Measurements from ENCODE around the gene PCDHGB6.
A peak's percentile ranks its signal among the peaks of the same experiment; 100 is the strongest.
"Not testable (repeated sequence)": the region's sequence is repeated elsewhere in the genome, so short reads cannot be mapped to it uniquely, and the experiment has no call there.

PCDHGB6 gene

DNA sequence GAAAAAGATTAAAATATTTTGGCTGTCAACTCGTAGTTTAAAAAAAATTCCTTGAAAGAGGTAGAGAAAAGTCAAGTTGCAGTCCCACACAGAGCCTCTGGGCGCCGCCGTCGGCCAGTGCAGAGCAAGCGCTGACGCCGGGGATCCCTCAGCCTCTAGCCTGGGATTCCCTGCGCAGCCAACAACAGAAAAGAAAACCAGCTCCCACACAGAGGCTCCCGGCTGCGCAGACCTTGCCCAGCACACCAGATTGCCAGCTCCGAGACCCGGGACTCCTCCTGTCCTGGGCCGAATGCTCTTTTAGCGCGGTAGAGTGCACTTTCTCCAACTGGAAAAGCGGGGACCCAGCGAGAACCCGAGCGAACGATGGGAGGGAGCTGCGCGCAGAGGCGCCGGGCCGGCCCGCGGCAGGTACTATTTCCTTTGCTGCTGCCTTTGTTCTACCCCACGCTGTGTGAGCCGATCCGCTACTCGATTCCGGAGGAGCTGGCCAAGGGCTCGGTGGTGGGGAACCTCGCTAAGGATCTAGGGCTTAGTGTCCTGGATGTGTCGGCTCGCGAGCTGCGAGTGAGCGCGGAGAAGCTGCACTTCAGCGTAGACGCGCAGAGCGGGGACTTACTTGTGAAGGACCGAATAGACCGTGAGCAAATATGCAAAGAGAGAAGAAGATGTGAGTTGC is 9.8 kb downstream of the PCDHGB6 start, which contains the start of gene PCDHGB7:
Gene PCDHGB7, plus strand, starts transcription at position 184 of the 679 bp plus-strand sequence. Its CDS starts 183 bp downstream, at position 367.
- peak within 1 kb of the TSS; percentile 47 for H3K4me3 ChIP-seq (ENCODE audit: low read length)
- TF ChIP-seq, protein P1, sequence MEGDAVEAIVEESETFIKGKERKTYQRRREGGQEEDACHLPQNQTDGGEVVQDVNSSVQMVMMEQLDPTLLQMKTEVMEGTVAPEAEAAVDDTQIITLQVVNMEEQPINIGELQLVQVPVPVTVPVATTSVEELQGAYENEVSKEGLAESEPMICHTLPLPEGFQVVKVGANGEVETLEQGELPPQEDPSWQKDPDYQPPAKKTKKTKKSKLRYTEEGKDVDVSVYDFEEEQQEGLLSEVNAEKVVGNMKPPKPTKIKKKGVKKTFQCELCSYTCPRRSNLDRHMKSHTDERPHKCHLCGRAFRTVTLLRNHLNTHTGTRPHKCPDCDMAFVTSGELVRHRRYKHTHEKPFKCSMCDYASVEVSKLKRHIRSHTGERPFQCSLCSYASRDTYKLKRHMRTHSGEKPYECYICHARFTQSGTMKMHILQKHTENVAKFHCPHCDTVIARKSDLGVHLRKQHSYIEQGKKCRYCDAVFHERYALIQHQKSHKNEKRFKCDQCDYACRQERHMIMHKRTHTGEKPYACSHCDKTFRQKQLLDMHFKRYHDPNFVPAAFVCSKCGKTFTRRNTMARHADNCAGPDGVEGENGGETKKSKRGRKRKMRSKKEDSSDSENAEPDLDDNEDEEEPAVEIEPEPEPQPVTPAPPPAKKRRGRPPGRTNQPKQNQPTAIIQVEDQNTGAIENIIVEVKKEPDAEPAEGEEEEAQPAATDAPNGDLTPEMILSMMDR (conservative IDR thresholded peaks at IDR 0.05; ENCODE audit: low read depth, low read length): peak; percentile 86
- DNase-seq (ENCODE audit: low read depth): not testable (repeated sequence)

DNA sequence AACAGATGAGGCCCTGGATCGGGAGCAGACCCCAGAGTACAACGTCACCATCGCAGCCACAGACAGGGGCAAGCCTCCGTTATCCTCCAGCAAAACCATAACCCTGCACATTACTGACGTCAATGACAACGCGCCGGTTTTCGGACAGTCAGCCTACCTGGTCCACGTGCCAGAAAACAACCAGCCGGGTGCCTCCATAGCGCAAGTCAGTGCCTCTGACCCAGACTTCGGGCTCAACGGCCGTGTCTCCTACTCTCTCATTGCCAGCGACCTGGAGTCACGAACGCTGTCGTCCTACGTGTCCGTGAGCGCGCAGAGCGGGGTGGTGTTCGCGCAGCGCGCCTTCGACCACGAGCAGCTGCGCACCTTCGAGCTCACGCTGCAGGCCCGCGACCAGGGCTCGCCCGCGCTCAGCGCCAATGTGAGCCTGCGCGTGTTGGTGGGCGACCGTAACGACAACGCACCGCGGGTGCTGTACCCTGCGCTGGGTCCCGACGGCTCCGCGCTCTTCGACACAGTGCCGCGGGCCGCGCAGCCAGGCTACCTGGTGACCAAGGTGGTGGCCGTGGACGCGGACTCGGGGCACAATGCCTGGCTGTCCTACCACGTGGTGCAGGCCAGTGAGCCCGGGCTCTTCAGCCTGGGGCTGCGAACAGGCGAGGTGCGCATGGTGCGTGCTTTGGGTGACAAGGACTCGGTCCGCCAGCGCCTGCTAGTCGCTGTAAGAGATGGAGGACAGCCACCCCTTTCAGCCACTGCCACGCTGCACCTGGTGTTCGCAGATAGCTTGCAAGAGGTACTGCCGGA is 11.5 kb downstream of the PCDHGB6 start:
- DNase-seq (ENCODE audit: low read depth): no peak
- TF ChIP-seq, protein P1 (conservative IDR thresholded peaks at IDR 0.05; ENCODE audit: low read depth, low read length): no peak

DNA sequence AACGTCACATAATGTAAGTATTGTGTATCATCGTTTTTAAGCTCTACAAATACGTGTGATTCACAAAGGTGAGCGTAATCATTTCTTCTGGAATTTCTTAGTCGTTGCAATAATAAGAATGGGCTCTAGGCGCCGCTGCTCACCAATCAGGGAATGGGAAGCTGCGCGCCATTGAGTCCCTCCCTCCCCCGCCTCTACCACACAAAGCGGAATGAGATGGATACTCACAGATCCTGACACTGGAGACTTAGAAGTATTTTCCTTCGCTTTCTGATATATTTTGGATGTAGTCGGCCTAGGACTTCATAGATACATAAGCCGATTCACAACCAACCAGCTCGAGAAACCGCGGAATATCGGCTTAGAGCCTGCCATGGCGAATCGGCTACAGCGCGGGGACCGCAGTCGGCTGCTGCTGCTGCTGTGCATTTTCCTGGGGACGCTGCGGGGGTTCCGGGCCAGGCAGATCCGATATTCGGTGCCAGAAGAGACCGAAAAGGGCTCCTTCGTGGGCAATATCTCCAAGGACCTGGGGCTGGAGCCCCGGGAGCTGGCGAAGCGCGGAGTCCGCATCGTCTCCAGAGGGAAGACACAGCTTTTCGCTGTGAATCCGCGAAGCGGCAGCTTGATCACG is 13.2 kb downstream of the PCDHGB6 start, which contains the start of gene PCDHGA11:
Gene PCDHGA11, plus strand, starts transcription at position 197 of the 634 bp plus-strand sequence. Its CDS starts 177 bp downstream, at position 374.
- no peak for DNase-seq (ENCODE audit: low read depth)
- TF ChIP-seq, protein P1 (conservative IDR thresholded peaks at IDR 0.05; ENCODE audit: low read depth, low read length): peak; percentile 62
- H3K4me3 ChIP-seq (ENCODE audit: low read length): peak within 1 kb of the TSS; percentile 53

More for the DNA sequence above, 11.5 kb downstream of the PCDHGB6 start:
- no peak overlapping the region for H3K4me3 ChIP-seq (ENCODE audit: low read length)

DNA sequence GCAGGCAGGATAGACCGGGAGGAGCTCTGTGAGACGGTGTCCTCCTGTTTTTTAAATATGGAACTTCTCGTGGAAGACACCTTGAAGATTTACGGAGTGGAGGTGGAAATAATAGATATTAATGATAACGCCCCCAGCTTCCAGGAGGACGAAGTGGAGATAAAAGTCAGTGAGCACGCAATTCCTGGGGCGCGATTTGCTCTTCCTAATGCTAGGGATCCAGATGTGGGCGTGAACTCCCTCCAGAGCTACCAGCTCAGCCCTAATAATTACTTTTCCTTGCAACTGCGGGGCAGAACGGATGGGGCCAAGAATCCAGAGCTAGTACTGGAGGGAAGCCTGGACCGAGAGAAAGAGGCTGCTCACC is 13.7 kb downstream of the PCDHGB6 start:
- DNase-seq (ENCODE audit: low read depth): no peak
- peak overlapping the region; percentile 53 for H3K4me3 ChIP-seq (ENCODE audit: low read length)
- TF ChIP-seq, protein P1 (conservative IDR thresholded peaks at IDR 0.05; ENCODE audit: low read depth, low read length): no peak

DNA sequence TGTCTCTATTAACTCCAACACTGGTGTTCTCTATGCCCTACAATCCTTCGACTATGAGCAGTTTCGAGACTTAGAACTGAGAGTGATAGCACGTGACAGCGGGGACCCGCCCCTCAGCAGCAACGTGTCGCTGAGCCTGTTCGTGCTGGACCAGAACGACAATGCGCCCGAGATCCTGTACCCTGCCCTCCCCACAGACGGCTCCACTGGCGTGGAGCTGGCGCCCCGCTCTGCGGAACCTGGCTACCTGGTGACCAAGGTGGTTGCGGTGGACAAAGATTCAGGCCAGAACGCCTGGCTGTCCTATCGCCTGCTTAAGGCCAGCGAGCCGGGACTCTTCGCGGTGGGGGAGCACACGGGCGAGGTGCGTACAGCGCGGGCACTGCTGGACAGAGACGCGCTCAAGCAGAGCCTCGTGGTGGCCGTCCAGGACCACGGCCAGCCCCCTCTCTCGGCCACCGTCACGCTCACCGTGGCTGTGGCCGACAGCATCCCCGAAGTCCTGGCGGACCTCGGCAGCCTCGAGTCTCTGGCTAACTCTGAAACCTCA is 15.0 kb downstream of the PCDHGB6 start:
- TF ChIP-seq, protein P1 (conservative IDR thresholded peaks at IDR 0.05; ENCODE audit: low read depth, low read length): no peak
- DNase-seq (ENCODE audit: low read depth): no peak
- no peak overlapping the region for H3K4me3 ChIP-seq (ENCODE audit: low read length)

DNA sequence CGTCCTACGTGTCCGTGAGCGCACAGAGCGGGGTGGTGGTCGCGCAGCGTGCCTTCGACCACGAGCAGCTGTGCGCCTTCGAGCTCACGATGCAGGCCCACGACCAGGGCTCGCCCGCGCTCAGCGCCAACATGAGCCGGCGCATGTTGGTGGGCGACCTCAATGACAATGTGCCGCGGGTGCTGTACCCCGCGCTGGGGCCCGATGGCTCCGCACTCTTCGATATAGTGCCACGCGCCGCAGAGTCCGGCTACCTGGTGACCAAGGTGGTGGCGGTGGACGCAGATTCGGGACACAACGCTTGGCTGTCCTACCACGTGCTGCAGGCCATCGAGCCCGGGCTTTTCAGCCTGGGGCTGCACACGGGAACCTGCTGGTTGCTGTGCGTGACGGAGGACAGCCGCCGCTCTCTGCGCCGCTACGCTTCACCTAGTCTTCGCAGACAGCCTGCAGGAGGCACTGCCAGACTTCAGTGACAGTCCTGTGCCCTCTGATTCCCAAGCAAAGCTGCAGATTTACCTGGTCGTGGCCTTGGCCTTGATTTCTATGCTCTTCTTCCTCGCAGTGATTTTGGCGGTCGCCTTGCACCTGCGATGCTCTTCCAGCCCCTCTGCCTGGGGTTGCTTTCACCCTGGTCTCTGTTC is 20.1 kb downstream of the PCDHGB6 start:
- DNase-seq (ENCODE audit: low read depth): no peak
- TF ChIP-seq, protein P1 (conservative IDR thresholded peaks at IDR 0.05; ENCODE audit: low read depth, low read length): no peak
- H3K4me3 ChIP-seq (ENCODE audit: low read length): no peak overlapping the region

All from retinal pigment epithelial cell (primary cell).